HG03196 (cell line): Measurements from ENCODE around the gene AP5Z1.

Source experiments
- ATAC-seq: cut with Tn5 transposase; IDR thresholded peaks from one replicate; pipeline ENCODE4 v1.9.1; 2021; ENCODE audit not compliant: unreplicated experiment

AP5Z1 gene, protein sequence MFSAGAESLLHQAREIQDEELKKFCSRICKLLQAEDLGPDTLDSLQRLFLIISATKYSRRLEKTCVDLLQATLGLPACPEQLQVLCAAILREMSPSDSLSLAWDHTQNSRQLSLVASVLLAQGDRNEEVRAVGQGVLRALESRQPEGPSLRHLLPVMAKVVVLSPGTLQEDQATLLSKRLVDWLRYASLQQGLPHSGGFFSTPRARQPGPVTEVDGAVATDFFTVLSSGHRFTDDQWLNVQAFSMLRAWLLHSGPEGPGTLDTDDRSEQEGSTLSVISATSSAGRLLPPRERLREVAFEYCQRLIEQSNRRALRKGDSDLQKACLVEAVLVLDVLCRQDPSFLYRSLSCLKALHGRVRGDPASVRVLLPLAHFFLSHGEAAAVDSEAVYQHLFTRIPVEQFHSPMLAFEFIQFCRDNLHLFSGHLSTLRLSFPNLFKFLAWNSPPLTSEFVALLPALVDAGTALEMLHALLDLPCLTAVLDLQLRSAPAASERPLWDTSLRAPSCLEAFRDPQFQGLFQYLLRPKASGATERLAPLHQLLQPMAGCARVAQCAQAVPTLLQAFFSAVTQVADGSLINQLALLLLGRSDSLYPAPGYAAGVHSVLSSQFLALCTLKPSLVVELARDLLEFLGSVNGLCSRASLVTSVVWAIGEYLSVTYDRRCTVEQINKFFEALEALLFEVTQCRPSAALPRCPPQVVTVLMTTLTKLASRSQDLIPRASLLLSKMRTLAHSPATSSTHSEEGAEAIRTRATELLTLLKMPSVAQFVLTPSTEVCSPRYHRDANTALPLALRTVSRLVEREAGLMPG

DNA sequence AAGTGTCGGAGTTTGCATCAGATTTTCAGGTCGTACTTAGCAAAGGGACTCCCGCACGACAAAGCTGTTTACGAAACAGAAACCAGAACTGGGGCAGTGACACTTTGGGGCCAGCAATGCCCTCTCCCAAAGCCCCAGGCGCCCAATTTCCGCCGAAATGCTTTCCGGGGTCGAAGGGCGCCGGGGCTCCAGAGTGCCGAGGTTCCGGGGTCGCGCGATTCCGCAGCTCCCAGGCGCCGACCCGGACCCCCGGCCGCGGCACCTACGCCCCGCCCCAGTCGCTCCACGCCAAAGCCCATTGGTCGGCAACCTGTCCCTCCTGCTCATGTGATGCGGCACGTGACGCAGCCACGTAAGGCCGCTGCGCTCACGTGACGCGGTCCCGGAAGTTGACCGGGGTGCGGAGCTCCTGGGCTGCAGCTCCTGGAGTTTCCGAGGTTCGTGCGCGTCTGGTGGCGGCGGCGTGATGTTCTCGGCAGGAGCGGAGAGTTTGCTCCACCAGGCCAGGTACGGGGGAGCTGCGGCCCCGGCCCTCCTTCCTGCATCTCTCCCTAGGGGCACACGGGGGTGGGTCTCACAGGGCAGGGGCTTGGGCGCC, at the start of gene AP5Z1:
Gene AP5Z1, plus strand, starts transcription at position 374 of the 598 bp plus-strand sequence. Its CDS starts 93 bp downstream, at position 467.
- ATAC-seq = peak; percentile 90

GRCh38 chr7:4725850-4726450, 49.5 kb upstream of the AP5Z1 start:
- ATAC-seq = peak; percentile 36

- no peak for ATAC-seq
These were observed 48.9 kb upstream of the AP5Z1 start for GRCh38 chr7:4726566-4726965.

DNA sequence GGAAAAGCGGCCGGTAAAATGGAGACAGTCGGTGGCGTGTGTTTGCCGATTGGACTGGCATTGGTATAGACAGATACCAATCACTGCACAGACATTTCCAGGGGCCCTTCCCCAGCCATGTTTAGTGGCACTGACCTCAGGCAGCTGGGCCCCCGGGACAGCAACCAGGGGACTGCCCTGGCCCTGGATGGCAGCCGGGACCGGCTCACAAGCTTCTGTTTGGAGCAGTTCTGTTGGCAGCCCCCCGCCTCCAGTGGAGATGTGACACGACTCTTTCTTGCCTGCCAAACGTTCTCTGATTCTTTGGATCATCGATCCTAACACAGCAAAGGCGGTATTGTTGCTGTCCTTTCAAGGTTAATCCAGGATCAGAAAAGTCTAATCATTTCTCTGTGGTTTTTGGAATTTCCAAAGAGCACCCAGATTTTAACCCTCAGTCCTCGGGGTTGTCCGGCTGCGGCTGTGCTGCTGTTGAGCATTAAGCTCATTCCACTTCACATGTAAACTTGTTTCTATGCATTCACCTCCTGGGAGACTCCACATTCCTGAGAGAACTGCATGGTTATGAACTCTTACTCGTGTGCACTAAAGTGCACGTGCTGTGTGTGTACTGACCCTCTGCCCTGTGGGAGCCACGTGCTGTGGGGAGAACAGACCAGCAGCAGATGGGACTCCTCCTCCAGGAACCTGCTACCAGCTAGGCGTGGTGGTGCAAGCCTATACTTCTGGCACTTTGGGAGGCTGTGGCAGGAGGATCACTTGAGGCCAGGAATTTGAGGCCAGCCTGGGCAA, 47.3 kb upstream of the AP5Z1 start:
- no peak for ATAC-seq

DNA sequence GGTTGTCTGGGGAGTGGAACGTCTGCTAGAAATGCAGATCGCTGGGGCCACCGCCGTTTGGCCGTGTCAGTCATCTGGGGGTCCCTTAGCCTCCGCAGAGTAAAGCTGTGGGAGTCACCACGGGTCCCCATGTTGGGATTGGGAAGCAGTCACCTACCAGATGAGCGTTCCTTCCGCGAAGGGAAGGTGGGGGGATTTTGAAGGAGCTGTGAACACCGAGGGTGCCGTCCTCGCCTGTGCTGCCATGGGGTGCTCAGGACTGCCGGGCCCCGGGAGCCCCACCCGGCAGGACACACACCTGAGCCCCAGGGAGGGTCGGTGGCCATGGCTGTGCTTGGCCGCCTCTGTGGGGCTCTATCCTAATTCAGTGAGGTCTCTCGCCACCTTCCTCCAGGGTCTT, 46.2 kb upstream of the AP5Z1 start:
- no peak for ATAC-seq

DNA sequence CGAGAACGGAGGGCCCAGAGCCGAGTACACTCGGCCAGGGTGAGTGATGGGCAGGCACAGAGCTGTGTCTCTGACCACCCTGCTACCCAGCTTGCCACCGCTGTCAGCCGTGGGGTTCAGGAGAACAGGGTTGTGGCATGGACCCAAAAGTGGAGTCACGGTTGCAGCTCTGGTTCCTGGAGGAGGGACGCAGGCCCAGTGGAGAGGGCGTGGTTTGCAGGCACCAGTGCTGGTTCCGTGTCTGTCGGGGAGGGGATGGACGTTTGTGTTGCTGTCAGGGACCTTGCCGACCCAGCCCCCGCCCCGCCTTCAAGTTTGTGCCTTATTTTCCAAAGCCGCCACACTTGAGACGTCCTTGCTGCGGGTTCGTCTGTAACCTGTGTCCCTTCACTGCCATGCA, 45.1 kb upstream of the AP5Z1 start:
- ATAC-seq = no peak

GRCh38 chr7:4730971-4731370, 44.5 kb upstream of the AP5Z1 start:
- ATAC-seq = no peak

DNA sequence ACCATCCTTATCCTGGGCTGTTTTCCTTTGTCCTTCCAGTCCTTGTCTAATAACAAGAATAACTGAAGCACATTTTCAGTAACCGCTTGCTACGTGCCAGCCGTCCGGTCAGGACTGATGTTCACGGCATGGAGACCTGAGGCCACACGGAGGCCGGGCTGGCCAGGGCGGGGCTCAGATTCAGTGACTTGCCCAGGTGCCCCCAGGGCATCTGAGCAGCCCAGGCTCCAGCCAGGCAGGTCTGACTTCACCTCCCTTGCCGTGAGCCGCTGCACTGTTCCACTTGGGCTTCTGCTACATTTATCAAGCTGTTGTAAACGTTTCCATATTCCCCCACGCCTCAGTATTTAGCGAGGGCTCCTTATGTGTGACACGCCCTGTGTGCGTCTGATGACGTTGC, 43.6 kb upstream of the AP5Z1 start:
- no peak for ATAC-seq

GRCh38 chr7:4733936-4734528, 41.4 kb upstream of the AP5Z1 start:
- no peak for ATAC-seq

GRCh38 chr7:4734587-4735345, 40.7 kb upstream of the AP5Z1 start:
- no peak for ATAC-seq

DNA sequence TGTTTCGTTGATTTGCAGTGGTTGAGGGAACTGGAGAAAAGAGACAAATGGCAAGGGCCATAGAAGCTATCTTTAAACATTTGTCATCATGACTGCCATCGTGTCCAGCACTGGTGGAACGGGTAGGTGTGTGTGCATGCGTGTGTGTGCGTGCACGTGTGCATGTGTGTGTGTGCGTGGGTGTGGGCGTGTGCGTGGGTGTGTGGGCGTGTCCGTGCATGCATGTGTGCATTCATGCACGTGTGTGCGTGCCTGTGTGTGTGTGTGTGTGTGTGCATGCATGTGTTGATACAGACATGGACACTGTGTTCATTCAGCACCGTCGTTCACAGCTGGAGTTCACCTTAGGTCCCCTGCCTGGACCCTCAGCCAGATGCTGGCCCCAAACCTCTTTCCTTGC, 38.1 kb upstream of the AP5Z1 start:
- ATAC-seq = no peak

DNA sequence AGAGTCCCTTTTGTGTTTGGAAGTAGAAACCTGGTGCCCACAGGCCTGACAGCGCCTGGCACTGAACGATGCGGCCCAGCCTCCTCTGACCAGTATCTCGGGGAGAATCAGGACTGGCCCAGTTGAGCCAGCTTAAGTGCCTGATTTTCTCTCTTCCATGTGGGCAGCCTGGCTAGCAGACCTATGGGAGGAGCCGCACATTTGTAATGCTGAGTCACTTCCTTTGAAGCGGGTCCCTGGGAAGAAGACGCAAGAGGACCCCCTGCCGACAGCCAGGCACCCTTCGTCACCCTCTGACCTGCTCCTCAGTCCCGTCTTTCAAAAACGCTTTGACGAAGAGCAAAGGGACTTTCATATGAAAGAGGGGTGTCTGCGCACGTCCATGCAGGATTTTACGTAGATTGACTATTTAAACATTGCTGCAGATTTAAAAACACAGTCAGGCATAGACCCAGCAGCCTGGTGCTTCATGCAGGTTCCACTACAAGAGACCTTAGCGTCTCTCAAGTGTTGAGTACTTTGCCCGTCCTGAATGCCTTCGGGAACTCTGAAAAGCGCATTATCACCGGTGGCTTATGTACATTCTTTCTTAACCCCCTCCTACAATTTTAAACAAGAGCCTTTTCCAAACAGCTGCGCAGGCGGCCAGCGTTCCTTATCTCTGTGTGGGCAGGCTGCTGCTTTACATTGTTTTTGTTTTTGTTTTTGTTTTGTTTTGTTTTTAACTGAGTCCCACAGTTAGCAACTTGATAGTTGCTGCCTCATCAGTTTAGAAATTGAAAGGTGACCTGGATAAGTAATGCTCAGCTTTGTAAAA, 36.5 kb upstream of the AP5Z1 start:
- no peak for ATAC-seq

DNA sequence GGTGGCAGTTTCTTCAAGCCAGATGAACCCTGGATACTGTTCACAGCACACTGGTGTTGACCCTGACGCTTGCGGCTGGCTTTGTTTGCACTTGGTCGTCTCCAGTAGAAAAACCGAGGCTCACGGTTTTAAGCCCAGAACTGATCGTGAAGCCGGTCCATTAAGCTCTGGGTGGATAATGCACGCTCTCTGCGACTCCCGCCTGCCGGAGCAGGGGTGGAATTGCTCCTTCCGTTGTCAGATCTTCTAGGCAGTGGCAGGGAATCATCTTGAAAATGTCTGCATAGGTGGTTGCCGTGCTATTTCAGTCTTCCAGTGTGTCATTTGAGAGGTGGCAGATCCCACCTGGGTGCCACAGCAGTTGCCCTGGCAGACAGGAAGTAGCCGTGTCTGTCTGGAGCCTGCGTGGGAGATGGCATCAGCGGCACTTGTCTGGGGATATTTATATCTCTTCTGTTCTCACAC, 35.9 kb upstream of the AP5Z1 start:
- ATAC-seq = no peak

- ATAC-seq = no peak
These were observed 34.6 kb upstream of the AP5Z1 start for GRCh38 chr7:4740796-4741195.

DNA sequence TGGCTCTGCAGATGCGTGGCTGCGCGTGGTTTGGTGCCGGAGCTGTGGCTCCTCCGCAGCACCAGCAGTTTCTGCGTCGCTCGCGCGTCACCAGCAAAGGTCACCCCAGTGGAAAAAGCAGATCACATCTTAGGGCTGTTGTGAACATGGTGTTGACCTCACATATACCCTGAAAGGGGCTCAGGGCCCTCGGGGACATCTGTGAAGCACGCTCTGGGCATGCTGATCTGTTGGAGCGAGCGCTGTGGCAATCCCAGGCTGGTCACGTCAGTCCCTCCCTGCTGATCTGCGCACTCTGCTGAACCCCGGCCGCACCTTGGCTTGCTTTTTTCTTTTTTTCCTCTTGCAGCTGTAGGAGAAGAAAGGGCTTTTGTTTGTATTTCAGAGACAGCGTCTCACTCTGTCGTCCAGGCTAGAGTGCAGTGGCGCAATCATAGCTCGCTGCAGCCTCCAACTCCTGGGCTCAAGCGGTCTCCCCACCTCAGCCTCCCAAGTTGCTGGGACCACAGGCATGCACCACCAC, 33.3 kb upstream of the AP5Z1 start:
- no peak for ATAC-seq

DNA sequence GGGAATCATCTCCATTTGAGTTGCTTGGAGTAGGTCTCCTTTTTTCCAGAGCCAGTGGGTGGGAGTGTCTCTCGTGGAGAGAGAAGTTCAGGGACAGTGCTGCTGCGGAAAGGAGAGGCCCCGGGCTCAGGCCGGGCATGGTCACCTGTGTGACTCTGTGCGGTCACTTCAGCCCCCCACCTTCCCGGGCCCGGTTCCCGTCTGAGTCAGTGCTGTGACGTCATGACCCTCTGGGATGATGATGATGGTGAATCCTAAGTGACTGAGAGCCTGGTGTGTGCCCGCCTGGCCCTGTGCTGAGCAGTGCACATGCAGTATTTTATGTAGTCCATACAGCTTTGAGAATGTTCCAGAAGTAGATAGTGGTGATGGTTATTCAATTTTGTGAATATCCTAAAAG, 32.6 kb upstream of the AP5Z1 start:
- ATAC-seq = no peak

DNA sequence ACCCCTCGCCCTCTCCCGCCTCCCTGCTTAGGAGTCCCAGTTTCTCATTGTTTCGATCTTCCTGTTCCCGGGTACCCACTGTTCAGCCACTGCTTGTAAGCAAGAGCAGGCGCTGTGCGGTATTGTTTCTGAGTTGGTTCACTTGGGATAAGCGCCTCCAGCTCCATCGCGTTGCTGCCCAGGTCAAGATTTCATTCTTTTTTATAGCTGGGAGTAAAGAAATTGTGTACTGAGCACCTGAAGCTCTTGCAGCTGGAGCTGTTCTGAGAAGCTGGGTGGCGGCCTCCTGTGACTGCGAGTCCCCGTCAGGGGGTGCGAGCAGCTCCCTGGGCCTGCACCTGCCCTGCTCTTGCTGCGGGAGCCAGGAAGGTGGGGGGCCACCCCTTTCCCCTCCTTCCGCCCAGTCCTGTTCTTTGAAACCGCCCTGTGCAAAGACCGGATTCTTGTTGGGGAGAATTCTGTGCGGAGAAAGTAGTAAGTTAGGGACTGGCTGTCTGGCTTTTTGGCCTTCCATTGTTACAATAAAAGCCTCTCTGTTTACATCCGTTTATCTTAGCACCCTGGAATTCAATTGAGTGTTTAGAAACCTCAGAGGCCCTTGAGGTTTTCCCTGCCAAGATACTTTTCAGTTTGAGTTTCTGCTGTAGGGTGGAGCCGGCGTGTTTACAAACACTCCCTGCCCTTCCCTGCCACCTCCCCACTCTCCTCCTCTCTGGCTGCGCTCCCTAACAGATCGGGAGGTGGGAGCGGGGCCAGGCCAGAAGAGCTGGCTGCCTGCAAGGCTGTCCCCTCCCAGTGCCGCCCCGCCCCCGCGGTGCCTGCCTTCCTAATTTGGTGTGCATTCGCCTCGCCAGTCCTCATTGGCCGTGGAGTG, 30.8 kb upstream of the AP5Z1 start:
- ATAC-seq = peak; percentile 73
